ENCODE data around the gene RNF157. TPM values are rescaled to one million over a fixed set of nuclear protein-coding genes. Genes with fewer than 3 reads are reported as not detected.

Gene RNF157
- total and polyA plus RNA-seq, 2 of the 4 experiments (the other 2 are of a cell fraction): 0.54 to 1.3 TPM

DNA sequence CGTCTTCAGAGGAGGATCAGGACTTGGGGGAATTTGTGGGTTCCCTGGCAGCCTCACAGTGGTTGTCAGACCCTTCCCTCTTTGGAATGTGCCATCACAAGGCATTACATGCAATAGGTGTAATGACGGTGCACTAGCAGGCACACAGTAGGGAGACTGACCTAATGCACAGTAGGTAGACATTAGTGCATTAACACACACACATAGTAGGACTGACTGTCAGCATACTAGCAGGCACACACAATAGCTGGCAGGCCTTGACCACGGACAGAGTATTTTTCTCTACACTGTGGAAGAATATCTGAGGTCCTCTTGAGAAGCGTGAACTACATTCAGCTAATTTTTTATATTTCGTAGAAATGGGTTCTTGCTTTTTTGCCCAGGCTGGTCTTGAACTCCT is 14.0 kb upstream of the RNF157 start:
- intact Hi-C loops (cut with micrococcal nuclease) (no loop called here), dilution Hi-C loops (cut with HindIII; ENCODE audit: low sequenced_read_pairs, unreplicated experiment) (no loop called here)
- WGBS, 2 experiments (ENCODE audit: extremely low coverage in 2 of 2, insufficient read length in 1 of 2): 69% methylated on average over 3 of the region's 5 CpGs; no CpG with 5 or more reads in 1 of the 2 experiments

More for the DNA sequence above, 14.0 kb upstream of the RNF157 start:
- H3K27ac ChIP-seq (ENCODE audit: insufficient read depth, low read length): no peak overlapping the region
- no peak overlapping the region for H3K14ac ChIP-seq (replicated peaks; ENCODE audit: low read depth, low read length)
- TF ChIP-seq RAD21 (IDR thresholded peaks at IDR 0.05; ENCODE audit: low read length): no peak
- TF ChIP-seq, protein P1, sequence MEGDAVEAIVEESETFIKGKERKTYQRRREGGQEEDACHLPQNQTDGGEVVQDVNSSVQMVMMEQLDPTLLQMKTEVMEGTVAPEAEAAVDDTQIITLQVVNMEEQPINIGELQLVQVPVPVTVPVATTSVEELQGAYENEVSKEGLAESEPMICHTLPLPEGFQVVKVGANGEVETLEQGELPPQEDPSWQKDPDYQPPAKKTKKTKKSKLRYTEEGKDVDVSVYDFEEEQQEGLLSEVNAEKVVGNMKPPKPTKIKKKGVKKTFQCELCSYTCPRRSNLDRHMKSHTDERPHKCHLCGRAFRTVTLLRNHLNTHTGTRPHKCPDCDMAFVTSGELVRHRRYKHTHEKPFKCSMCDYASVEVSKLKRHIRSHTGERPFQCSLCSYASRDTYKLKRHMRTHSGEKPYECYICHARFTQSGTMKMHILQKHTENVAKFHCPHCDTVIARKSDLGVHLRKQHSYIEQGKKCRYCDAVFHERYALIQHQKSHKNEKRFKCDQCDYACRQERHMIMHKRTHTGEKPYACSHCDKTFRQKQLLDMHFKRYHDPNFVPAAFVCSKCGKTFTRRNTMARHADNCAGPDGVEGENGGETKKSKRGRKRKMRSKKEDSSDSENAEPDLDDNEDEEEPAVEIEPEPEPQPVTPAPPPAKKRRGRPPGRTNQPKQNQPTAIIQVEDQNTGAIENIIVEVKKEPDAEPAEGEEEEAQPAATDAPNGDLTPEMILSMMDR (conservative IDR thresholded peaks at IDR 0.05; ENCODE audit: low read depth, low read length): no peak
- TF ChIP-seq RFX5 (IDR thresholded peaks at IDR 0.05; ENCODE audit: low read depth, low read length): no peak
- H3K79me1 ChIP-seq (ENCODE audit: low read depth in 1 of 2, low read length in 2 of 2): no peaks in the 10 kb centered on the region; a peak in 1 of 4 replicates
- H3K27me3 ChIP-seq (ENCODE audit: control insufficient read depth, insufficient read depth, low read length): no peaks in the 10 kb centered on the region
- no peak overlapping the region for H3K4me3 ChIP-seq (ENCODE audit: insufficient read depth, low read depth, low read length)
- H3K4ac ChIP-seq (ENCODE audit: low read depth, low read length): peak overlapping the region; percentile 34; the same call in 1 of the 2 replicates
- no peak overlapping the region; a peak in 1 of 4 replicates for H4K8ac ChIP-seq (ENCODE audit: low read depth in 2 of 2, low read length in 2 of 2)
- no peaks in the 10 kb centered on the region for H3K9me3 ChIP-seq (ENCODE audit: control insufficient read depth, insufficient read depth, low read length)
- POLR2A ChIA-PET (ENCODE audit: unreplicated experiment): interaction anchor here (0.6 kb wide), 1 partner anchor 212 kb away, joined by 3 read pairs; no protein-coding TSS in a partner anchor
- H4K5ac ChIP-seq (ENCODE audit: low read depth, low read length): no peak overlapping the region
- H2AFZ ChIP-seq (replicated peaks; ENCODE audit: low read length, poor library complexity): no peak overlapping the region
- DNase-seq (no peak), ATAC-seq (ENCODE audit: low read depth) (no peak)
- H3K18ac ChIP-seq (ENCODE audit: low read depth, low read length): no peak overlapping the region
- no peak overlapping the region for H2BK5ac ChIP-seq (ENCODE audit: low read depth, low read length, poor library complexity, severe bottlenecking)
- H3K56ac ChIP-seq (ENCODE audit: extremely low read depth, insufficient read depth, low read length): no peak overlapping the region
- no peaks in the 10 kb centered on the region for H3K36me3 ChIP-seq (ENCODE audit: control insufficient read depth, insufficient read depth, low read length)
- no peaks in the 10 kb centered on the region; the same call in 1 of the 2 replicates for H4K20me1 ChIP-seq (ENCODE audit: insufficient read depth, low read length)
- in situ Hi-C loops (cut with MboI; ENCODE audit: low sequenced_read_pairs): no loop called here
- H3K9ac ChIP-seq (ENCODE audit: low read depth, low read length): no peak overlapping the region
- no peak overlapping the region for H2BK20ac ChIP-seq (ENCODE audit: low read depth, low read length)
- H2AK5ac ChIP-seq (ENCODE audit: low read depth, low read length): peak overlapping the region; percentile 81; the same call in 1 of the 2 replicates
- H2BK120ac ChIP-seq (ENCODE audit: low read depth, low read length): no peak overlapping the region
- CTCF ChIA-PET: interaction anchor here (1.1 kb wide), 1 partner anchor 10 kb away, joined by 3 read pairs; no protein-coding TSS in a partner anchor
- H4K91ac ChIP-seq (ENCODE audit: insufficient read depth, low read depth, low read length): no peak overlapping the region
- H3K4me2 ChIP-seq (ENCODE audit: low read depth, low read length): no peak overlapping the region
- H3K4me1 ChIP-seq (ENCODE audit: control insufficient read depth, insufficient read depth, low read length): peaks cover 14% of the 10 kb centered on the region
- BruUV-seq (replicated peaks): no TSS peak
- H2BK15ac ChIP-seq (ENCODE audit: low read depth, low read length): no peak overlapping the region
- peaks cover 18% of the 10 kb centered on the region for H3K9me1 ChIP-seq (ENCODE audit: insufficient read depth, low read length)
- H2AK9ac ChIP-seq (replicated peaks; ENCODE audit: low read depth, low read length, poor library complexity): no peak overlapping the region
- H3K23ac ChIP-seq (ENCODE audit: low read depth, low read length): no peak overlapping the region

Data from IMR-90 (cell line).